ENCODE measurements around the gene RPA1. TPM values are rescaled to one million over a fixed set of nuclear protein-coding genes. Genes with fewer than 3 reads are reported as not detected.
"Not testable (repeated sequence)": the region's sequence is repeated elsewhere in the genome, so short reads cannot be mapped to it uniquely, and the experiment has no call there.

Gene RPA1
- total RNA-seq, 2 experiments from 2014 or later = 159 to 168 TPM

GRCh38 chr17:1829216-1829591, 601 bp upstream of the RPA1 start:
- Mint-ChIP-seq H3K4me1 (ENCODE audit: low read depth) (peaks cover 50% of the 10 kb centered on the region), H3K9me3 (no peaks in the 10 kb centered on the region), H3K4me3 (peak overlapping the region; percentile 89), H3K27me3 (no peaks in the 10 kb centered on the region), H3K36me3 (peaks cover 28% of the 10 kb centered on the region), H3K27ac (peak overlapping the region; percentile 76)
- intact Hi-C loops (cut with micrococcal nuclease) = no loop called here
- peak; percentile 25 for DNase-seq
- ChIA-PET CTCF (interaction anchor here (0.6 to 1.4 kb wide), 6 partner anchors 9 to 464 kb away, joined by 3 to 5 read pairs (median 4); no protein-coding TSS in a partner anchor), POLR2A (interaction anchor here (1.1 to 2.1 kb wide), 2 partner anchors 109 to 113 kb away, joined by 4 to 13 read pairs; no protein-coding TSS in a partner anchor)

- peak; percentile 44 for DNase-seq
- intact Hi-C loops (cut with micrococcal nuclease) = loop anchor here (1.0 kb wide), 1 partner anchor 113 kb away; no protein-coding TSS in a partner anchor
- Mint-ChIP-seq H3K9me3 (no peaks in the 10 kb centered on the region), H3K4me3 (peak overlapping the region; percentile 89), H3K27me3 (no peaks in the 10 kb centered on the region), H3K27ac (peak overlapping the region; percentile 83), H3K36me3 (peaks cover 25% of the 10 kb centered on the region), H3K4me1 (ENCODE audit: low read depth) (peaks cover 57% of the 10 kb centered on the region)
- ChIA-PET POLR2A (interaction anchor here (1.1 to 2.1 kb wide), 2 partner anchors 110 to 114 kb away, joined by 4 to 13 read pairs; no protein-coding TSS in a partner anchor), CTCF (interaction anchor here (0.9 to 1.6 kb wide), 6 partner anchors 35 to 465 kb away, joined by 3 to 5 read pairs (median 4); no protein-coding TSS in a partner anchor)
Measured at GRCh38 chr17:1830288-1830687, 483 bp downstream of the RPA1 start.

GRCh38 chr17:1834380-1835149, 4.8 kb downstream of the RPA1 start:
- Mint-ChIP-seq H3K4me1 (ENCODE audit: low read depth) (peaks cover 48% of the 10 kb centered on the region), H3K9me3 (no peaks in the 10 kb centered on the region), H3K27me3 (no peaks in the 10 kb centered on the region), H3K36me3 (peaks cover 26% of the 10 kb centered on the region), H3K4me3 (no peak overlapping the region), H3K27ac (no peak overlapping the region)
- peak; percentile 64 for DNase-seq
- ChIA-PET POLR2A (interaction anchor here (1.2 kb wide), 1 partner anchor 11 kb away, joined by 5 read pairs; no protein-coding TSS in a partner anchor), CTCF (interaction anchor here (0.7 to 2.1 kb wide), 7 partner anchors 11 to 518 kb away, joined by 3 to 10 read pairs (median 3); no protein-coding TSS in a partner anchor)
- intact Hi-C loops (cut with micrococcal nuclease) = loop anchor here (1.0 kb wide), 2 partner anchors 39 to 150 kb away; partner anchors contain the start of gene PRPF8

GRCh38 chr17:1839516-1839915, 9.7 kb downstream of the RPA1 start:
- H3K4me1 Mint-ChIP-seq (ENCODE audit: low read depth) = peaks cover 19% of the 10 kb centered on the region
- no peak for DNase-seq
- CTCF ChIA-PET = interaction anchor here (1.3 kb wide), 1 partner anchor 119 kb away, joined by 5 read pairs; no protein-coding TSS in a partner anchor
- intact Hi-C loops (cut with micrococcal nuclease) = no loop called here
- H3K36me3 Mint-ChIP-seq = peaks cover 28% of the 10 kb centered on the region
- no peak overlapping the region for H3K27ac Mint-ChIP-seq
- no peaks in the 10 kb centered on the region for H3K9me3 Mint-ChIP-seq
- no peaks in the 10 kb centered on the region for H3K27me3 Mint-ChIP-seq
- POLR2A ChIA-PET = no interaction called here
- H3K4me3 Mint-ChIP-seq = no peak overlapping the region

GRCh38 chr17:1843947-1844346, 14.1 kb downstream of the RPA1 start:
- Mint-ChIP-seq H3K4me1 (ENCODE audit: low read depth) (peaks cover 2% of the 10 kb centered on the region), H3K27me3 (no peaks in the 10 kb centered on the region), H3K36me3 (peaks cover 27% of the 10 kb centered on the region), H3K9me3 (no peaks in the 10 kb centered on the region), H3K4me3 (no peak overlapping the region), H3K27ac (no peak overlapping the region)
- ChIA-PET POLR2A (no interaction called here), CTCF (no interaction called here)
- intact Hi-C loops (cut with micrococcal nuclease) = no loop called here
- DNase-seq = no peak

GRCh38 chr17:1847191-1847590, 17.4 kb downstream of the RPA1 start:
- no peak for DNase-seq
- Mint-ChIP-seq H3K4me3 (no peak overlapping the region), H3K36me3 (peaks cover 38% of the 10 kb centered on the region), H3K9me3 (no peaks in the 10 kb centered on the region), H3K4me1 (ENCODE audit: low read depth) (peaks cover 6% of the 10 kb centered on the region), H3K27ac (no peak overlapping the region), H3K27me3 (no peaks in the 10 kb centered on the region)
- CTCF ChIA-PET = no interaction called here
- POLR2A ChIA-PET = no interaction called here
- intact Hi-C loops (cut with micrococcal nuclease) = no loop called here

GRCh38 chr17:1852327-1852726, 22.5 kb downstream of the RPA1 start:
- no peaks in the 10 kb centered on the region for H3K27me3 Mint-ChIP-seq
- CTCF ChIA-PET = interaction anchor here (0.6 kb wide), 1 partner anchor 37 kb away, joined by 3 read pairs; no protein-coding TSS in a partner anchor
- H3K4me3 Mint-ChIP-seq = no peak overlapping the region
- no peak for DNase-seq
- peaks cover 8% of the 10 kb centered on the region for H3K4me1 Mint-ChIP-seq (ENCODE audit: low read depth)
- POLR2A ChIA-PET = no interaction called here
- peaks cover 35% of the 10 kb centered on the region for H3K36me3 Mint-ChIP-seq
- intact Hi-C loops (cut with micrococcal nuclease) = no loop called here
- no peak overlapping the region for H3K27ac Mint-ChIP-seq
- H3K9me3 Mint-ChIP-seq = no peaks in the 10 kb centered on the region

GRCh38 chr17:1853698-1854097, 23.9 kb downstream of the RPA1 start:
- ChIA-PET CTCF (no interaction called here), POLR2A (no interaction called here)
- Mint-ChIP-seq H3K4me1 (ENCODE audit: low read depth) (peaks cover 8% of the 10 kb centered on the region), H3K27ac (no peak overlapping the region), H3K36me3 (peaks cover 34% of the 10 kb centered on the region), H3K9me3 (no peaks in the 10 kb centered on the region), H3K27me3 (no peaks in the 10 kb centered on the region), H3K4me3 (no peak overlapping the region)
- intact Hi-C loops (cut with micrococcal nuclease) = no loop called here
- no peak for DNase-seq

- DNase-seq; H3K9me3 Mint-ChIP-seq; CTCF ChIA-PET; H3K27ac Mint-ChIP-seq; H3K4me1 Mint-ChIP-seq (ENCODE audit: low read depth); intact Hi-C loops (cut with micrococcal nuclease); H3K27me3 Mint-ChIP-seq; H3K4me3 Mint-ChIP-seq: not testable (repeated sequence)
- peaks cover 30% of the 10 kb centered on the region for H3K36me3 Mint-ChIP-seq
- POLR2A ChIA-PET = interaction anchor here (0.6 kb wide), 1 partner anchor 361 kb away, joined by 3 read pairs; no protein-coding TSS in a partner anchor
Measured at GRCh38 chr17:1856462-1856861, 26.7 kb downstream of the RPA1 start.

- no peaks in the 10 kb centered on the region for H3K9me3 Mint-ChIP-seq
- no peak overlapping the region for H3K4me3 Mint-ChIP-seq
- POLR2A ChIA-PET = no interaction called here
- no peak overlapping the region for H3K27ac Mint-ChIP-seq
- DNase-seq = no peak
- H3K4me1 Mint-ChIP-seq (ENCODE audit: low read depth) = peaks cover 4% of the 10 kb centered on the region
- H3K36me3 Mint-ChIP-seq = peaks cover 8% of the 10 kb centered on the region
- H3K27me3 Mint-ChIP-seq = no peaks in the 10 kb centered on the region
- CTCF ChIA-PET = no interaction called here
- intact Hi-C loops (cut with micrococcal nuclease) = no loop called here
Measured at GRCh38 chr17:1860978-1861377, 31.2 kb downstream of the RPA1 start.

GRCh38 chr17:1861391-1862010, 31.7 kb downstream of the RPA1 start:
- H3K27me3 Mint-ChIP-seq = no peaks in the 10 kb centered on the region
- ChIA-PET POLR2A (no interaction called here), CTCF (interaction anchor here (0.6 to 1.7 kb wide), 4 partner anchors 11 to 140 kb away, joined by 3 to 4 read pairs (median 4); no protein-coding TSS in a partner anchor)
- no peaks in the 10 kb centered on the region for H3K9me3 Mint-ChIP-seq
- peaks cover 4% of the 10 kb centered on the region for H3K4me1 Mint-ChIP-seq (ENCODE audit: low read depth)
- intact Hi-C loops (cut with micrococcal nuclease) = no loop called here
- no peak overlapping the region for H3K4me3 Mint-ChIP-seq
- peaks cover 8% of the 10 kb centered on the region for H3K36me3 Mint-ChIP-seq
- no peak for DNase-seq
- no peak overlapping the region for H3K27ac Mint-ChIP-seq
